ENCODE data around the gene ZNF341.
A peak's percentile ranks its signal among the peaks of the same experiment; 100 is the strongest.
"Not testable (repeated sequence)": the region's sequence is repeated elsewhere in the genome, so short reads cannot be mapped to it uniquely, and the experiment has no call there.

ZNF341 gene

GRCh38 chr20:33731693-33732165 lies at the start of gene ZNF341:
ZNF341 (plus strand) TSS chr20:33731996; CDS start chr20:33732022, 26 bp downstream.
- peak; percentile 80 to 81 for DNase-seq (ENCODE audit: low read depth in 1 of 2, low spot score in 1 of 2)

GRCh38 chr20:33684533-33685327 lies 47.1 kb upstream of the ZNF341 start:
- no peak for DNase-seq (ENCODE audit: low read depth in 1 of 2, low spot score in 1 of 2)

- peak in 1 of 2 donors; percentile 55 for DNase-seq (ENCODE audit: low read depth in 1 of 2, low spot score in 1 of 2)
Observed at GRCh38 chr20:33685328-33686099, 46.3 kb upstream of the ZNF341 start.

GRCh38 chr20:33686100-33686983 lies 45.5 kb upstream of the ZNF341 start, which contains the start of gene E2F1:
E2F1 (minus strand) TSS chr20:33686385; CDS start chr20:33686264, 121 bp downstream.
- DNase-seq (ENCODE audit: low read depth in 1 of 2, low spot score in 1 of 2) = peak; percentile 91 to 92

GRCh38 chr20:33686984-33687366 lies 44.8 kb upstream of the ZNF341 start:
- no peak for DNase-seq (ENCODE audit: low read depth in 1 of 2, low spot score in 1 of 2)

GRCh38 chr20:33687370-33687915 lies 44.4 kb upstream of the ZNF341 start:
- no peak for DNase-seq (ENCODE audit: low read depth in 1 of 2, low spot score in 1 of 2)

GRCh38 chr20:33687993-33688937 lies 43.5 kb upstream of the ZNF341 start:
- no peak for DNase-seq (ENCODE audit: low read depth in 1 of 2, low spot score in 1 of 2)

GRCh38 chr20:33688938-33689424 lies 42.8 kb upstream of the ZNF341 start:
- no peak for DNase-seq (ENCODE audit: low read depth in 1 of 2, low spot score in 1 of 2)

- no peak for DNase-seq (ENCODE audit: low read depth in 1 of 2, low spot score in 1 of 2)
Observed at GRCh38 chr20:33689493-33689892, 42.3 kb upstream of the ZNF341 start.

GRCh38 chr20:33689973-33690372 lies 41.8 kb upstream of the ZNF341 start:
- no peak for DNase-seq (ENCODE audit: low read depth in 1 of 2, low spot score in 1 of 2)

- no peak for DNase-seq (ENCODE audit: low read depth in 1 of 2, low spot score in 1 of 2)
Observed at GRCh38 chr20:33693289-33693688, 38.5 kb upstream of the ZNF341 start.

- DNase-seq (ENCODE audit: low read depth in 1 of 2, low spot score in 1 of 2) = no peak
Observed at GRCh38 chr20:33693741-33694638, 37.8 kb upstream of the ZNF341 start.

- no peak for DNase-seq (ENCODE audit: low read depth in 1 of 2, low spot score in 1 of 2)
Observed at GRCh38 chr20:33694639-33695012, 37.2 kb upstream of the ZNF341 start.

GRCh38 chr20:33696448-33696847 lies 35.3 kb upstream of the ZNF341 start:
- no peak for DNase-seq (ENCODE audit: low read depth in 1 of 2, low spot score in 1 of 2)

- no peak for DNase-seq (ENCODE audit: low read depth in 1 of 2, low spot score in 1 of 2)
Observed at GRCh38 chr20:33697129-33697528, 34.7 kb upstream of the ZNF341 start.

- DNase-seq (ENCODE audit: low read depth in 1 of 2, low spot score in 1 of 2) = not testable (repeated sequence)
Observed at GRCh38 chr20:33698966-33699365, 32.8 kb upstream of the ZNF341 start.

GRCh38 chr20:33700696-33701441 lies 30.9 kb upstream of the ZNF341 start:
- not testable (repeated sequence) for DNase-seq (ENCODE audit: low read depth in 1 of 2, low spot score in 1 of 2)
